Measurements from ENCODE around the gene RPS27A. TPM values are rescaled to one million over a fixed set of nuclear protein-coding genes. Genes with fewer than 3 reads are reported as not detected.
"Not testable (repeated sequence)": the region's sequence is repeated elsewhere in the genome, so short reads cannot be mapped to it uniquely, and the experiment has no call there.

Gene RPS27A
- total RNA-seq (1,000 to 10,000 TPM; 1,474 to 3,968 (median 2,475) TPM), polyA plus RNA-seq (1,000 to 10,000 TPM; 2,206 to 3,781 (median 2,433) TPM)

GRCh38 chr2:55232084-55232862 lies at the start of gene RPS27A, which contains the start of gene CLHC1:
Gene RPS27A (plus strand): TSS chr2:55232688. CDS start chr2:55232825, 137 bp downstream.
Gene CLHC1 (minus strand): TSS chr2:55232293. CDS start chr2:55222411, 9,882 bp downstream.
- Histone ChIP-seq H3K4me1 (peaks cover 0 to 34% (median 18%) of the 10 kb centered on the region in 4 donors), H3K27ac (peak within 1 kb of the TSS; percentile 92 to 95 (median 92)), H3K27me3 (no peaks in the 10 kb centered on the region), H3K9me3 (no peaks in the 10 kb centered on the region), H3K4me3 (peak within 1 kb of the TSS; percentile 74 to 92 (median 88)), H3K36me3 (peaks cover 10 to 35% (median 23%) of the 10 kb centered on the region in 4 donors)
- TF ChIP-seq EP300 (IDR thresholded peaks at IDR 0.05) (no peak), POLR2AphosphoS5 (IDR thresholded peaks at IDR 0.05) (peak; percentile 92 to 97 (median 96)), POLR2A (IDR thresholded peaks at IDR 0.05) (peak; percentile 80 to 86)
- TF ChIP-seq, protein P1, sequence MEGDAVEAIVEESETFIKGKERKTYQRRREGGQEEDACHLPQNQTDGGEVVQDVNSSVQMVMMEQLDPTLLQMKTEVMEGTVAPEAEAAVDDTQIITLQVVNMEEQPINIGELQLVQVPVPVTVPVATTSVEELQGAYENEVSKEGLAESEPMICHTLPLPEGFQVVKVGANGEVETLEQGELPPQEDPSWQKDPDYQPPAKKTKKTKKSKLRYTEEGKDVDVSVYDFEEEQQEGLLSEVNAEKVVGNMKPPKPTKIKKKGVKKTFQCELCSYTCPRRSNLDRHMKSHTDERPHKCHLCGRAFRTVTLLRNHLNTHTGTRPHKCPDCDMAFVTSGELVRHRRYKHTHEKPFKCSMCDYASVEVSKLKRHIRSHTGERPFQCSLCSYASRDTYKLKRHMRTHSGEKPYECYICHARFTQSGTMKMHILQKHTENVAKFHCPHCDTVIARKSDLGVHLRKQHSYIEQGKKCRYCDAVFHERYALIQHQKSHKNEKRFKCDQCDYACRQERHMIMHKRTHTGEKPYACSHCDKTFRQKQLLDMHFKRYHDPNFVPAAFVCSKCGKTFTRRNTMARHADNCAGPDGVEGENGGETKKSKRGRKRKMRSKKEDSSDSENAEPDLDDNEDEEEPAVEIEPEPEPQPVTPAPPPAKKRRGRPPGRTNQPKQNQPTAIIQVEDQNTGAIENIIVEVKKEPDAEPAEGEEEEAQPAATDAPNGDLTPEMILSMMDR (IDR thresholded peaks at IDR 0.05): no peak
- intact Hi-C loops (cut with DNase I): loop anchor here (2.0 to 5.0 kb wide), 4 partner anchors 37 to 185 kb away; partner anchors contain the start of genes CCDC88A, MTIF2 and RTN4
- 0% methylated on average over 37 of the region's 37 CpGs for WGBS, 2 donors
- peak; percentile 94 for DNase-seq

GRCh38 chr2:55186837-55187236 lies 45.7 kb upstream of the RPS27A start:
- 83 to 98% methylated on average over 8 of the region's 8 CpGs for WGBS, 2 donors
- H3K4me1 ChIP-seq; H3K4me3 ChIP-seq; H3K27me3 ChIP-seq; H3K9me3 ChIP-seq; DNase-seq; intact Hi-C loops (cut with DNase I); H3K27ac ChIP-seq: not testable (repeated sequence)
- peaks cover 0 to 11% (median 0%) of the 10 kb centered on the region in 4 donors for H3K36me3 ChIP-seq

- peaks cover 0 to 16% (median 2%) of the 10 kb centered on the region in 4 donors for H3K36me3 ChIP-seq
- intact Hi-C loops (cut with DNase I); H3K27ac ChIP-seq; H3K4me1 ChIP-seq; H3K27me3 ChIP-seq; DNase-seq; H3K4me3 ChIP-seq; H3K9me3 ChIP-seq: not testable (repeated sequence)
- 98 to 99% methylated on average over 2 of the region's 2 CpGs for WGBS, 2 donors
Measured at GRCh38 chr2:55191888-55192287, 40.6 kb upstream of the RPS27A start.

DNA sequence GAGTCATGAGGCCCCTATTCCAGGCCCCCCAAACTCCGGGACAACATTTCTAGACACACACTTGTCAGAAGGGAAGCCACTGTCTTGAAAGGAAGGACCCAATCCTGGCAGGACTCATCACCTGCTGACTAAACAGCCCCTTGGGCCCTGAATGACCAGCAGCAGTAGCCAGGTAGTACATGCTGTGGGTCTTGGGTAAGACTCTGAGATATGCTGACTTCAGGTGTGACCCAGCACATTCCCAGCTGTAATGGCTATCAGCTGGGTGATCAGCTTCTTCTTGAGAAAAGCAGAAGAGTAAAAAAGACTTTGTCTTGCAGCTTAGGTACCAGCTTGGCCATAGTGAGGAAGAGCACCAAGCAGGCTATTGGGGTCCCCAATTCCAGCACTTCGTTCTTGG lies 36.0 kb upstream of the RPS27A start:
- intact Hi-C loops (cut with DNase I): no loop called here
- H3K4me3 ChIP-seq: no peak overlapping the region
- TF ChIP-seq, protein P1 (IDR thresholded peaks at IDR 0.05): no peak
- TF ChIP-seq EP300 (IDR thresholded peaks at IDR 0.05) (no peak), POLR2AphosphoS5 (IDR thresholded peaks at IDR 0.05) (no peak), POLR2A (IDR thresholded peaks at IDR 0.05) (no peak)
- H3K36me3 ChIP-seq: peaks cover 0 to 5% (median 2%) of the 10 kb centered on the region in 4 donors
- 97 to 98% methylated on average over 2 of the region's 2 CpGs for WGBS, 2 donors
- H3K27me3 ChIP-seq: no peaks in the 10 kb centered on the region
- DNase-seq: no peak
- peaks cover 0 to 6% (median 3%) of the 10 kb centered on the region in 4 donors for H3K9me3 ChIP-seq
- no peak overlapping the region for H3K27ac ChIP-seq
- no peaks in the 10 kb centered on the region for H3K4me1 ChIP-seq

GRCh38 chr2:55200416-55200815 lies 32.1 kb upstream of the RPS27A start:
- intact Hi-C loops (cut with DNase I): no loop called here

More at GRCh38 chr2:55200416-55200815, 32.1 kb upstream of the RPS27A start:
- TF ChIP-seq EP300 (IDR thresholded peaks at IDR 0.05) (no peak), POLR2AphosphoS5 (IDR thresholded peaks at IDR 0.05) (no peak), POLR2A (IDR thresholded peaks at IDR 0.05) (no peak)
- TF ChIP-seq, protein P1 (IDR thresholded peaks at IDR 0.05): no peak
- no peak overlapping the region for H3K27ac ChIP-seq
- H3K36me3 ChIP-seq: peaks cover 0 to 12% (median 2%) of the 10 kb centered on the region in 4 donors
- 94 to 98% methylated on average over 1 of the region's 1 CpG for WGBS, 2 donors
- H3K27me3 ChIP-seq: no peaks in the 10 kb centered on the region
- no peaks in the 10 kb centered on the region for H3K4me1 ChIP-seq
- no peak for DNase-seq
- peaks cover 0 to 6% (median 3%) of the 10 kb centered on the region in 4 donors for H3K9me3 ChIP-seq
- H3K4me3 ChIP-seq: no peak overlapping the region

Data from sigmoid colon (tissue), 7 donors.